Natural killer cell (primary cell): ENCODE measurements around the gene ADI1. TPM values are rescaled to one million over a fixed set of nuclear protein-coding genes. Genes with fewer than 3 reads are reported as not detected.

ENCODE experiments used
- ATAC-seq, 3 donors: fragments of 150-1000 bp in 2 of 3; fragments of 200-7000 bp in 1 of 3; cut with Tn5 transposase; 1 replicate in 1 of 3; 2 replicates in 2 of 3; pipeline ENCODE4 v1.10.0; 2021; ENCODE audit warnings: mild to moderate bottlenecking in 2 of 3, moderate library complexity in 2 of 3
- DNase-seq, 2 donors: peaks; one replicate each; pipeline versions ENCODE4 v3.0.0 to v3.0.0-alpha.2; 2013 to 2021; ENCODE audit warnings: mixed read lengths in 1 of 2
- H3K27ac ChIP-seq: one replicate; pipeline ENCODE4 v1.5.1; 2013; ENCODE audit warnings: mild to moderate bottlenecking, low read length
- H3K27me3 ChIP-seq: one replicate; pipeline ENCODE4 v1.6.1; 2013; ENCODE audit warnings: low read length; ENCODE audit not compliant: control insufficient read depth, insufficient read depth
- H3K36me3 ChIP-seq: one replicate; pipeline ENCODE4 v1.6.1; 2013; ENCODE audit warnings: low read length; ENCODE audit not compliant: control insufficient read depth, insufficient read depth
- H3K4me1 ChIP-seq: one replicate; pipeline ENCODE4 v1.6.1; 2013; ENCODE audit warnings: low read length; ENCODE audit not compliant: control insufficient read depth, insufficient read depth
- H3K4me3 ChIP-seq: one replicate; pipeline ENCODE4 v1.5.1; 2013; ENCODE audit warnings: low read length
- H3K9me3 ChIP-seq: one replicate; pipeline ENCODE4 v1.6.1; 2013; ENCODE audit warnings: low read length; ENCODE audit not compliant: control insufficient read depth, insufficient read depth
- H3K27ac Mint-ChIP-seq, 2 donors: one replicate each; pipeline ENCODE4 v1.8.0; 2022; ENCODE audit warnings: mild to moderate bottlenecking in 2 of 2, mixed read lengths in 2 of 2, moderate library complexity in 1 of 2
- H3K27me3 Mint-ChIP-seq, 2 donors: one replicate each; pipeline ENCODE4 v1.8.0; 2022; ENCODE audit warnings: low read depth in 2 of 2, mixed read lengths in 2 of 2
- H3K36me3 Mint-ChIP-seq: one replicate; pipeline ENCODE4 v1.8.0; 2022; ENCODE audit warnings: mixed read lengths
- H3K4me1 Mint-ChIP-seq, 2 donors: one replicate each; pipeline ENCODE4 v1.8.0; 2022; ENCODE audit warnings: mixed read lengths in 2 of 2
- H3K4me3 Mint-ChIP-seq: one replicate; pipeline ENCODE4 v1.8.0; 2022; ENCODE audit warnings: mild to moderate bottlenecking, moderate library complexity, mixed read lengths
- H3K9me3 Mint-ChIP-seq, 2 donors: one replicate each; pipeline ENCODE4 v1.8.0; 2022; ENCODE audit warnings: mixed read lengths in 2 of 2
- WGBS: methylation state at CpG from one replicate; pipeline ENCODE4 v1.1.7; 2013; ENCODE audit warnings: missing lambda C conversion rate; ENCODE audit not compliant: insufficient coverage; 5-methylcytosine and 5-hydroxymethylcytosine counted together
- intact Hi-C: fragments of 100-400 bp; cut with micrococcal nuclease; formaldehyde crosslinking; loops from one replicate; pipeline ENCODE4 v1.14.2; 2022
- total RNA-seq, 4 donors: library from RNA; stranded (reverse); fragments of 120-200 nt in 1 of 4; gene quantifications; one replicate each; pipeline versions ENCODE4 v1.2.3 to v1.2.4, GENCODE V29; 2013 to 2022
- TF ChIP-seq, protein P1 (sequence below): fragments of 200-600 bp; IDR thresholded peaks from one replicate; pipeline ENCODE4 v1.8.0; 2022; ENCODE audit warnings: antibody characterized with exemption

Gene ADI1
- total RNA-seq, 3 donors from 2014 or later (not counting 1 experiment from before 2014, with no cell fraction given): 15.9 to 23.0 (median 17.4) TPM

DNA sequence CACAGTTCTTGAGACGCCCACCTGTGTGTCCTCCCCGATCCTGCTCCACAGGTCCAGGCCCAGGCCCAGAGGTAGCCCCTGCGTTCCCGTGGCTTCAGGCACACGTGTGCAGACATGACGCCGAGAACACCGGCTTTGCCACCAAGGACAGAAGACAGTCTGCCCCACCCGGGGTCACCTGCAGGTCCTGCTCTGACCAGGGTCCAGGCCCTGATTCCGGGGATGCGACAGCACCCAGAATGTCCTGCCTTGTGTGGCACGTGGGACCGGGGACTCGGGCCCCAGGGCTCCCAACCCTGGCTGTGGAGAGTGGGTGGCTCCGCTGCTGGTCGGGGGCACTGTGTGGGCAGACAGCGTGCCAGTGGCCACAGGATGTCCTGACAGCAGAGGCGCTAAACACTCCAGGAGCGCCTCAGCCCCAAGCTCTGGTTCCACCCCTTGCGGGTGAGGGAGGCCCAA lies 36.9 kb downstream of the ADI1 start:
- Mint-ChIP-seq H3K36me3 (no peaks in the 10 kb centered on the region), H3K9me3 (no peaks in the 10 kb centered on the region), H3K27me3 (no peaks in the 10 kb centered on the region), H3K4me1 (no peaks in the 10 kb centered on the region), H3K4me3 (no peak overlapping the region), H3K27ac (no peak overlapping the region)
- TF ChIP-seq, protein P1, sequence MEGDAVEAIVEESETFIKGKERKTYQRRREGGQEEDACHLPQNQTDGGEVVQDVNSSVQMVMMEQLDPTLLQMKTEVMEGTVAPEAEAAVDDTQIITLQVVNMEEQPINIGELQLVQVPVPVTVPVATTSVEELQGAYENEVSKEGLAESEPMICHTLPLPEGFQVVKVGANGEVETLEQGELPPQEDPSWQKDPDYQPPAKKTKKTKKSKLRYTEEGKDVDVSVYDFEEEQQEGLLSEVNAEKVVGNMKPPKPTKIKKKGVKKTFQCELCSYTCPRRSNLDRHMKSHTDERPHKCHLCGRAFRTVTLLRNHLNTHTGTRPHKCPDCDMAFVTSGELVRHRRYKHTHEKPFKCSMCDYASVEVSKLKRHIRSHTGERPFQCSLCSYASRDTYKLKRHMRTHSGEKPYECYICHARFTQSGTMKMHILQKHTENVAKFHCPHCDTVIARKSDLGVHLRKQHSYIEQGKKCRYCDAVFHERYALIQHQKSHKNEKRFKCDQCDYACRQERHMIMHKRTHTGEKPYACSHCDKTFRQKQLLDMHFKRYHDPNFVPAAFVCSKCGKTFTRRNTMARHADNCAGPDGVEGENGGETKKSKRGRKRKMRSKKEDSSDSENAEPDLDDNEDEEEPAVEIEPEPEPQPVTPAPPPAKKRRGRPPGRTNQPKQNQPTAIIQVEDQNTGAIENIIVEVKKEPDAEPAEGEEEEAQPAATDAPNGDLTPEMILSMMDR: no peak
- DNase-seq (no peak), ATAC-seq (no peak)
- Histone ChIP-seq H3K27me3 (no peaks in the 10 kb centered on the region), H3K4me1 (no peaks in the 10 kb centered on the region), H3K9me3 (no peaks in the 10 kb centered on the region), H3K27ac (no peak overlapping the region), H3K4me3 (no peak overlapping the region), H3K36me3 (peaks cover 16% of the 10 kb centered on the region)
- intact Hi-C loops: no loop called here
- WGBS: 95% methylated on average over 20 of the region's 20 CpGs

DNA sequence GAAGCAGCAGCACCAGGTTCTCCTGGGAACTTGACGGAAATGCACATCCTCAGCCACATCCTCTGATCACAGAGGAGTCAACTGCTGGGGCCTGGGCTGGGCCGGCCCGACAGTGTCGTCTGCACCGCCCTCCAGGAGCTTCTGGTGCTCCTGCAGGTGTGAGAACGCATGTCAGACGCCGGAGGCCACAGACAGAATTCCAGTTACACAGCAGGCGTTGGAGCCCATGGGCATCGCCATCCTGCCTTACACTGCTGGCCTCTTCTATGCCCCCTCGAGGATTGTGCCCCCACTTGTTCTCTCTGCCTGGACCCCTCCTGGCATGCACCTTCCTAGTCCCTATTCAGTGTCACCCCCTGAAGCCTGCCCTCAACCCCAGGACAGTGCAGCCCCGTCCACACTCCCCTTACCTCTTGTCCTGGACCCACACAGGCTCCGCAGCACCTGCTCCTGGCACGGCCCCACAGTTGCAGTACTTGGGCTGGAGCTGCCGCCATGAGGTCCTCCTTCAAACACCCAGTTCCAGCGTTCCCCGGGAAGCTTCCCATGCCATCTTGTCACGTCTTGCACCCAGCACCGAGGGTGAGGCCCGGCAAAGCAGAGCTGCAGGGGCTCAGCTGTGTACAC lies 37.5 kb downstream of the ADI1 start:
- Mint-ChIP-seq H3K9me3 (no peaks in the 10 kb centered on the region), H3K27ac (no peak overlapping the region), H3K36me3 (no peaks in the 10 kb centered on the region), H3K27me3 (no peaks in the 10 kb centered on the region), H3K4me3 (no peak overlapping the region), H3K4me1 (no peaks in the 10 kb centered on the region)
- TF ChIP-seq, protein P1: no peak
- ATAC-seq (no peak), DNase-seq (no peak)
- Histone ChIP-seq H3K27me3 (no peaks in the 10 kb centered on the region), H3K4me1 (no peaks in the 10 kb centered on the region), H3K4me3 (no peak overlapping the region), H3K27ac (no peak overlapping the region), H3K9me3 (no peaks in the 10 kb centered on the region), H3K36me3 (peaks cover 16% of the 10 kb centered on the region)
- intact Hi-C loops: no loop called here
- WGBS: 96% methylated on average over 20 of the region's 20 CpGs

DNA sequence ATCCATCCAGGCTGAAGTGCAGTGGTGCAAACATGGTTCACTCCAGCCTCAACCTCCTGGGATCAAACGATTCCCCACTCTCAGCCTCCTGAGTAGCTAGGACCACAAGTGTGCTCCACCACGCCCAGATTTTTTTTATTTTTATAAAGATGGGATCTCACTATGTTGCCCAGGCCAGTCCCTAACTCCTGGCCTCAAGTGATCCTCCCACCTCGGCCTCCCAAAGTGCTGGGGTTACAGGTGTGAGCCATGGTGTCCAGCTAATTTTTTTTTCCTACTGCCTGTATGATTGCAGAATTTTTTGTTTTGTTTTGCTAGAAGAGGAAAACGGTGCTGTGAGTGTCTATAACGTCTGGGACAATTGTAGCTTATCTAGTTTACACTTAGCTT lies 38.3 kb downstream of the ADI1 start:
- intact Hi-C loops: no loop called here
- DNase-seq (no peak), ATAC-seq (no peak)
- Mint-ChIP-seq H3K4me3 (no peak overlapping the region), H3K36me3 (no peaks in the 10 kb centered on the region), H3K9me3 (no peaks in the 10 kb centered on the region), H3K27ac (peak overlapping the region in 1 of 2 donors; percentile 73), H3K4me1 (no peaks in the 10 kb centered on the region), H3K27me3 (no peaks in the 10 kb centered on the region)
- Histone ChIP-seq H3K4me3 (no peak overlapping the region), H3K27me3 (no peaks in the 10 kb centered on the region), H3K9me3 (no peaks in the 10 kb centered on the region), H3K4me1 (no peaks in the 10 kb centered on the region), H3K27ac (no peak overlapping the region), H3K36me3 (peaks cover 20% of the 10 kb centered on the region)
- 90% methylated on average over 3 of the region's 5 CpGs for WGBS
- TF ChIP-seq, protein P1: no peak
